H1 (cell line): ENCODE measurements around the gene GDF2. TPM values are rescaled to one million over a fixed set of nuclear protein-coding genes. Genes with fewer than 3 reads are reported as not detected.

ENCODE experiments used
- CTCF ChIA-PET: fragments of 300-600 bp; sonication (Branson Sonifier 250); formaldehyde crosslinking; loops from one replicate; lab custom pipeline; 2021; ENCODE audit not compliant: partially characterized antibody; lab: Charles Lee
- POLR2A ChIA-PET: fragments of 300-600 bp; sonication (Branson Sonifier 250); formaldehyde crosslinking; loops from one replicate; lab custom pipeline; 2021; ENCODE audit warnings: inconsistent platforms; ENCODE audit not compliant: partially characterized antibody; lab: Charles Lee
- DNase-seq, 2 experiments: peaks; one replicate each; pipeline versions ENCODE4 v3.0.0 to v3.0.0-alpha.2; 2010 to 2022; ENCODE audit warnings: low spot score in 2 of 2, low read depth in 1 of 2, mixed read lengths in 1 of 2
- FAIRE-seq: peaks from 2 replicates; lab custom pipeline; 2011; peaks lifted over from hg19 to GRCh38; lab: Jason Lieb, UNC
- H2AFZ ChIP-seq: 2 replicates; pipeline ENCODE4 v1.8.1; 2012; ENCODE audit warnings: low read length, inconsistent platforms
- H2AK5ac ChIP-seq: 2 replicates; pipeline ENCODE4 v1.6.1; 2013; ENCODE audit warnings: low read depth, low read length
- H2BK120ac ChIP-seq: replicated peaks from 2 replicates; pipeline ENCODE3; 2013; ENCODE audit warnings: low read depth, low read length, inconsistent platforms
- H2BK12ac ChIP-seq: 2 replicates; pipeline ENCODE4 v1.6.1; 2013; ENCODE audit warnings: low read depth, low read length
- H2BK15ac ChIP-seq: 2 replicates; pipeline ENCODE4 v1.6.1; 2013; ENCODE audit warnings: low read length
- H2BK20ac ChIP-seq: 2 replicates; pipeline ENCODE4 v1.6.1; 2013; ENCODE audit warnings: low read length
- H2BK5ac ChIP-seq: 2 replicates; pipeline ENCODE4 v1.6.1; 2013; ENCODE audit warnings: low read depth, low read length
- H3K14ac ChIP-seq: 2 replicates; pipeline ENCODE4 v1.6.1; 2013; ENCODE audit warnings: inconsistent platforms; ENCODE audit not compliant: insufficient read length
- H3K18ac ChIP-seq: 2 replicates; pipeline ENCODE4 v1.6.1; 2013; ENCODE audit warnings: low read length; ENCODE audit errors: extremely low read depth
- H3K23ac ChIP-seq: 2 replicates; pipeline ENCODE4 v1.6.1; 2013; ENCODE audit warnings: inconsistent platforms; ENCODE audit not compliant: insufficient read length
- H3K23me2 ChIP-seq: 2 replicates; pipeline ENCODE4 v1.6.1; 2013; ENCODE audit warnings: low read depth, low read length
- H3K27ac ChIP-seq: 2 replicates; pipeline ENCODE4 v1.6.1; 2011; ENCODE audit warnings: low read depth, low read length, inconsistent platforms
- H3K27me3 ChIP-seq, 4 experiments: replicated peaks in 1 of 4; 1 replicate in 1 of 4; 2 replicates in 3 of 4; pipeline versions ENCODE4 v1.6.1 to v1.8.1; 2011 to 2013; ENCODE audit warnings: low read length in 3 of 4, mild to moderate bottlenecking in 3 of 4, inconsistent platforms in 2 of 4, mixed read lengths in 2 of 4, moderate library complexity in 1 of 4; ENCODE audit not compliant: control insufficient read depth in 3 of 4, insufficient read depth in 3 of 4; ENCODE audit errors: extremely low read depth in 1 of 4
- H3K36me3 ChIP-seq, 4 experiments: 2 replicates each; pipeline versions ENCODE4 v1.6.1 to v1.8.1; 2011 to 2013; ENCODE audit warnings: mild to moderate bottlenecking in 4 of 4, low read length in 3 of 4, moderate library complexity in 2 of 4, control low read depth in 1 of 4, inconsistent platforms in 1 of 4; ENCODE audit not compliant: insufficient read depth in 4 of 4, control insufficient read depth in 2 of 4
- H3K4ac ChIP-seq: replicated peaks from 2 replicates; pipeline ENCODE3; 2013; ENCODE audit warnings: low read length, low read depth, mixed read lengths, inconsistent platforms; ENCODE audit not compliant: insufficient read length
- H3K4me1 ChIP-seq, 4 experiments: replicated peaks in 1 of 4; 1 replicate in 1 of 4; 2 replicates in 3 of 4; pipeline versions ENCODE4 v1.6.1 to v1.8.1; 2011 to 2013; ENCODE audit warnings: low read length in 3 of 4, inconsistent platforms in 2 of 4, mixed read lengths in 1 of 4; ENCODE audit not compliant: insufficient read depth in 4 of 4, control insufficient read depth in 3 of 4
- H3K4me2 ChIP-seq, 2 experiments: 2 replicates each; pipeline versions ENCODE4 v1.6.1 to v1.8.1; 2011 to 2013; ENCODE audit warnings: low read depth in 2 of 2, low read length in 2 of 2, control low read depth in 1 of 2, inconsistent platforms in 1 of 2, mild to moderate bottlenecking in 1 of 2; ENCODE audit not compliant: insufficient read depth in 1 of 2
- H3K4me3 ChIP-seq, 4 experiments: fragments of 200-600, 300-600 bp in 1 of 4; sonication (generic), shearing (Covaris generic), sonication (Bioruptor Twin) in 1 of 4; 2 replicates each; pipeline versions ENCODE4 v1.5.1 to v1.8.1; 2011 to 2016; ENCODE audit warnings: low read length in 4 of 4, low read depth in 3 of 4, control low read depth in 2 of 4, inconsistent platforms in 2 of 4, mild to moderate bottlenecking in 2 of 4, mixed read lengths in 1 of 4, moderate library complexity in 1 of 4; ENCODE audit not compliant: insufficient read depth in 2 of 4; ENCODE audit errors: extremely low read depth in 1 of 4
- H3K56ac ChIP-seq: replicated peaks from 2 replicates; pipeline ENCODE3; 2013; ENCODE audit warnings: low read depth, mild to moderate bottlenecking, mixed read lengths, low read length, inconsistent platforms; ENCODE audit not compliant: insufficient read length
- H3K79me1 ChIP-seq: 2 replicates; pipeline ENCODE4 v1.6.1; 2013; ENCODE audit warnings: low read depth, low read length, control low read depth
- H3K79me2 ChIP-seq, 2 experiments: 2 replicates each; pipeline versions ENCODE4 v1.6.1 to v1.8.1; 2012 to 2013; ENCODE audit warnings: low read length in 2 of 2, mild to moderate bottlenecking in 2 of 2, inconsistent platforms in 1 of 2; ENCODE audit not compliant: insufficient read depth in 2 of 2, control insufficient read depth in 1 of 2
- H3K9ac ChIP-seq, 4 experiments: replicated peaks in 1 of 4; 1 replicate in 1 of 4; 2 replicates in 3 of 4; pipeline versions ENCODE4 v1.6.1 to v1.8.1; 2011 to 2013; ENCODE audit warnings: low read depth in 3 of 4, low read length in 3 of 4, control low read depth in 2 of 4, mild to moderate bottlenecking in 2 of 4, moderate library complexity in 2 of 4, inconsistent platforms in 1 of 4; ENCODE audit errors: extremely low read depth in 1 of 4
- H3K9me3 ChIP-seq, 2 experiments: 2 replicates each; pipeline versions ENCODE4 v1.6.1 to v1.8.1; 2012 to 2013; ENCODE audit warnings: mild to moderate bottlenecking in 2 of 2, moderate library complexity in 2 of 2, control low read depth in 1 of 2, inconsistent platforms in 1 of 2, low read depth in 1 of 2, low read length in 1 of 2, mixed read lengths in 1 of 2; ENCODE audit not compliant: insufficient read depth in 2 of 2
- H4K20me1 ChIP-seq, 2 experiments: replicated peaks in 1 of 2; 2 replicates each; pipeline versions ENCODE3 to v1.8.1; 2011 to 2013; ENCODE audit warnings: inconsistent platforms in 2 of 2, low read length in 2 of 2, mild to moderate bottlenecking in 1 of 2; ENCODE audit not compliant: insufficient read depth in 2 of 2, control insufficient read depth in 1 of 2
- H4K5ac ChIP-seq: 2 replicates; pipeline ENCODE4 v1.6.1; 2013; ENCODE audit warnings: low read length, low read depth, mixed read lengths, inconsistent platforms; ENCODE audit not compliant: insufficient read length
- H4K8ac ChIP-seq: 2 replicates; pipeline ENCODE4 v1.8.0; 2013; ENCODE audit warnings: mild to moderate bottlenecking, moderate library complexity, low read length, inconsistent platforms; ENCODE audit not compliant: insufficient read depth; ENCODE audit errors: extremely low read depth
- H4K91ac ChIP-seq: replicated peaks from 2 replicates; pipeline ENCODE3; 2013; ENCODE audit warnings: low read length, mixed read lengths, inconsistent platforms; ENCODE audit not compliant: insufficient read length
- ASH2L ChIP-seq: fragments of 200-600, 300-600 bp; sonication (generic); IDR thresholded peaks from one replicate; pipeline ENCODE4 v1.7.1; 2017; ENCODE audit warnings: low read length
- BACH1 ChIP-seq: IDR thresholded peaks from 2 replicates; pipeline ENCODE4 v1.6.1; 2012; ENCODE audit warnings: low read length, improper control_type of control experiment
- BCL11A ChIP-seq, 2 experiments: IDR thresholded peaks; one replicate each; pipeline ENCODE4 v1.6.1; 2011; ENCODE audit warnings: low read depth in 2 of 2, low read length in 2 of 2, mild to moderate bottlenecking in 2 of 2
- CTBP2 ChIP-seq: IDR thresholded peaks from 2 replicates; pipeline ENCODE4 v1.7.0; 2011; ENCODE audit warnings: borderline replicate concordance, mild to moderate bottlenecking, moderate library complexity, mixed read lengths, low read length; ENCODE audit not compliant: insufficient read depth, insufficient read length
- SP1 ChIP-seq: IDR thresholded peaks from 2 replicates; pipeline ENCODE4 v1.6.1; 2011; ENCODE audit warnings: low read depth, low read length
- SP2 ChIP-seq: IDR thresholded peaks from 2 replicates; pipeline ENCODE4 v1.6.1; 2012; ENCODE audit warnings: mild to moderate bottlenecking, low read length, inconsistent platforms
- WGBS, 2 experiments: shearing (Covaris generic) in 1 of 2; methylation state at CpG; one replicate each; pipeline versions ENCODE4 v1.1.6 to v1.1.7; 2013 to 2015; ENCODE audit warnings: low lambda C conversion rate in 2 of 2, mixed read lengths in 2 of 2, inconsistent platforms in 1 of 2, low coverage in 1 of 2, missing lambda C conversion rate in 1 of 2; ENCODE audit not compliant: insufficient replicate concordance in 2 of 2, insufficient coverage in 1 of 2, insufficient read length in 1 of 2; ENCODE audit errors: extremely low coverage in 1 of 2, missing lambda C conversion rate in 1 of 2; 5-methylcytosine and 5-hydroxymethylcytosine counted together
- polyA plus RNA-seq, 7 experiments: library from polyadenylated mRNA; depleted of rRNA in 3 of 7; stranded (reverse) in 5 of 7; unstranded in 2 of 7; fragments of >200 nt in 5 of 7; fragments of 200-250 nt in 2 of 7; gene quantifications; 1 replicate in 5 of 7; 2 replicates in 1 of 7; 4 replicates in 1 of 7; pipeline versions ENCODE4 v1.2.1 to v1.2.3, GENCODE V29; 2011 to 2013; ENCODE audit warnings: missing spikeins in 2 of 7, mixed read lengths in 2 of 7
- total RNA-seq: library from RNA; stranded (reverse); fragmentation: NEBNext Ultra II Directional; extraction: Animal tissue kit (Norgen Biotek cat#: 25700); gene quantifications from 2 replicates; pipeline ENCODE4 v1.2.1, GENCODE V29; 2021

GDF2 gene
- total and polyA plus RNA-seq, 2 of the 8 experiments (the other 6 are each of a cell fraction or from before 2014, with no cell fraction given), result not detected

- Histone ChIP-seq H3K27ac (no peak overlapping the region), H2AFZ (no peak overlapping the region), H3K18ac (no peak overlapping the region), H2BK120ac (no peak overlapping the region), H3K4ac (no peak overlapping the region), H3K79me2 (no peaks in the 10 kb centered on the region), H3K36me3 (no peaks in the 10 kb centered on the region), H2BK15ac (no peak overlapping the region), H3K56ac (no peak overlapping the region), H2BK12ac (no peak overlapping the region), H3K79me1 (no peaks in the 10 kb centered on the region), H3K23me2 (no peaks in the 10 kb centered on the region), H4K20me1 (no peaks in the 10 kb centered on the region), H2BK20ac (no peak overlapping the region), H2AK5ac (no peak overlapping the region), H3K9ac (no peak overlapping the region), H4K5ac (no peak overlapping the region), H3K4me3 (no peak overlapping the region), H3K14ac (no peak overlapping the region), H3K9me3 (no peaks in the 10 kb centered on the region), H4K8ac (no peak overlapping the region), H3K4me2 (no peak overlapping the region), H2BK5ac (no peak overlapping the region), H3K27me3 (no peaks in the 10 kb centered on the region), H3K23ac (no peak overlapping the region), H3K4me1 (no peaks in the 10 kb centered on the region), H4K91ac (no peak overlapping the region)
- TF ChIP-seq SP1 (no peak), SP2 (no peak), BACH1 (no peak), ASH2L (no peak), BCL11A (IDR thresholded peaks at IDR 0.05; ENCODE audit: low read depth in 2 of 2, low read length in 2 of 2) (no peak), CTBP2 (no peak)
- no peak for FAIRE-seq
- ChIA-PET POLR2A (no interaction called here), CTCF (interaction anchor here (0.7 to 3.3 kb wide), 4 partner anchors 11 to 239 kb away, joined by 3 to 13 read pairs (median 4); no protein-coding TSS in a partner anchor)
- WGBS, 2 experiments, result 80% methylated on average over 12 of the region's 12 CpGs; no CpG with 5 or more reads in 1 of the 2 experiments
- no peak for DNase-seq
Observed at GRCh38 chr10:47287365-47287802, 34.9 kb upstream of the GDF2 start.
